Measurements from ENCODE around the gene ERBB4. TPM values are rescaled to one million over a fixed set of nuclear protein-coding genes. Genes with fewer than 3 reads are reported as not detected.
"Not testable (repeated sequence)": the region's sequence is repeated elsewhere in the genome, so short reads cannot be mapped to it uniquely, and the experiment has no call there.

Gene ERBB4
- total RNA-seq, 1 experiment from 2014 or later: 40.6 TPM

DNA sequence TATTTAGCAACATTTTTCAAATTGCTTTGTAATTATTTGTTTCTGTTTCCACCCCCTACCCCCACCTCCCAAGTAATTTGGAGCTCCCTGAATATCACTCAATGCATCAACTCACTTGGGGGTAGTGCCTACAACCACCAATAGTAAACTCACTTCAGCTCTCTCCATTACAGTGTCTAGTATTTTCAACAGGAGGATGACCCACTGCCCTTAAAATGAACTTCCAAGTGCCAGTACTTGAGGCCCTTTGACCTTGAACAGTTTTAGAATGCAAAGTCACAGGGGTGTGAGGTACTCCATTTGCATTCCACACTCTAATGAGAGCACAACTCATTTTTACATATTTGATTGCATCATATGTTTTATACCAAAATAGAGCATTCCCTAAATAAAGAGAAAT is 523.0 kb downstream of the ERBB4 start:
- ChIA-PET CTCF (no interaction called here), POLR2A (ENCODE audit: low non-redundant PET) (no interaction called here)
- no peaks in the 10 kb centered on the region for H3K9me3 ChIP-seq (ENCODE audit: low read depth, low read length, poor library complexity, severe bottlenecking)
- no peaks in the 10 kb centered on the region for H3K36me3 ChIP-seq (ENCODE audit: insufficient read depth, low read length, poor library complexity, severe bottlenecking)
- no peak overlapping the region for H3K27ac ChIP-seq (ENCODE audit: low read depth, low read length, poor library complexity, severe bottlenecking)
- BruUV-seq (replicated peaks): no TSS peak
- no peaks in the 10 kb centered on the region for H3K4me1 ChIP-seq (ENCODE audit: insufficient read depth, low read length, poor library complexity, severe bottlenecking)
- H3K27me3 ChIP-seq (replicated peaks; ENCODE audit: insufficient read depth, low read depth, low read length, poor library complexity): no peaks in the 10 kb centered on the region
- intact Hi-C loops (cut with micrococcal nuclease; ENCODE audit: unreplicated experiment): no loop called here
- H3K4me3 ChIP-seq (ENCODE audit: low read depth, low read length, poor library complexity, severe bottlenecking): no peak overlapping the region
- TF ChIP-seq EZH2 (IDR thresholded peaks at IDR 0.05; ENCODE audit: borderline replicate concordance, low read depth, low read length, poor library complexity, severe bottlenecking): no peak
- TF ChIP-seq, protein P1, sequence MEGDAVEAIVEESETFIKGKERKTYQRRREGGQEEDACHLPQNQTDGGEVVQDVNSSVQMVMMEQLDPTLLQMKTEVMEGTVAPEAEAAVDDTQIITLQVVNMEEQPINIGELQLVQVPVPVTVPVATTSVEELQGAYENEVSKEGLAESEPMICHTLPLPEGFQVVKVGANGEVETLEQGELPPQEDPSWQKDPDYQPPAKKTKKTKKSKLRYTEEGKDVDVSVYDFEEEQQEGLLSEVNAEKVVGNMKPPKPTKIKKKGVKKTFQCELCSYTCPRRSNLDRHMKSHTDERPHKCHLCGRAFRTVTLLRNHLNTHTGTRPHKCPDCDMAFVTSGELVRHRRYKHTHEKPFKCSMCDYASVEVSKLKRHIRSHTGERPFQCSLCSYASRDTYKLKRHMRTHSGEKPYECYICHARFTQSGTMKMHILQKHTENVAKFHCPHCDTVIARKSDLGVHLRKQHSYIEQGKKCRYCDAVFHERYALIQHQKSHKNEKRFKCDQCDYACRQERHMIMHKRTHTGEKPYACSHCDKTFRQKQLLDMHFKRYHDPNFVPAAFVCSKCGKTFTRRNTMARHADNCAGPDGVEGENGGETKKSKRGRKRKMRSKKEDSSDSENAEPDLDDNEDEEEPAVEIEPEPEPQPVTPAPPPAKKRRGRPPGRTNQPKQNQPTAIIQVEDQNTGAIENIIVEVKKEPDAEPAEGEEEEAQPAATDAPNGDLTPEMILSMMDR (conservative IDR thresholded peaks at IDR 0.05; ENCODE audit: low read depth, low read length): no peak
- DNase-seq (ENCODE audit: low spot score): no peak

DNA sequence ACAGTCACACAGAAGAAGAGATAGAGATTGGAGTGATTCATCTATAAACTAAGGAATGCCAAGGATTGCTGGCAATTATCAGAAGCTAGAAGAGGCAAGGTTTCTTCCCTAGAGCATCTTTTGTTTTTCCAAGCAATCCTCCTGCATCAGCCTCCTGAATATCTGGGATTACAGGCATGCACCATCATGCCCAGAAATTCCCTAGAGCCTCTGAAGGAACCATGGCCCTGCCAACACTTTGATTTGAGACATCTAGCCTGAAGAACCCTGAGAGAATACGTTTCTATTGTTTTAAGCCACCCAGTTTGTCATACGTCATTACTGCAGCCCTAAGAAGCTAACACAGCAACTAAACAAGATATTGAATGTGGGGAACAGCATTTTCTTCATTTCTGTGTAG is 525.0 kb downstream of the ERBB4 start:
- no TSS peak for BruUV-seq (replicated peaks)

DNA sequence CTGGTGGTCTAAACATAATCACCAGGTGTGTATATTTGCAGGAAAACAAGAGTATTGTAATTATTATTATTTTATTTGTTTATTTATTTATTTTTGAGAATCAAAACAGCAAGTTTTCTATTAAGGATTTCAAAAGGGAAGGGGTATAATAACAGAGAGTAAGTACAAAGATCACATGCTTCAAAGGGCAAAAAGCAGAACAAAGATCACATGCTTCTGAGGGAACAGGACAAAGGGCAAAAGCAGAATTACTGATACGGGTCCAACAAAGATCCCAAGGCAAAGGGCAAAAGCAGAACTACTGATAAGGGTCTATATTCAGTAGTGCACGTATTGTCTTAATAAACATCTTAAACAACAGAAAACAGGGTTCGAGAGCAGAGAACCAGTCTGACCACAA is 528.3 kb downstream of the ERBB4 start:
- CTCF ChIA-PET; H3K9me3 ChIP-seq (ENCODE audit: low read depth, low read length, poor library complexity, severe bottlenecking); intact Hi-C loops (cut with micrococcal nuclease; ENCODE audit: unreplicated experiment); H3K36me3 ChIP-seq (ENCODE audit: insufficient read depth, low read length, poor library complexity, severe bottlenecking); BruUV-seq (replicated peaks); POLR2A ChIA-PET (ENCODE audit: low non-redundant PET); H3K27me3 ChIP-seq (replicated peaks; ENCODE audit: insufficient read depth, low read depth, low read length, poor library complexity); H3K4me1 ChIP-seq (ENCODE audit: insufficient read depth, low read length, poor library complexity, severe bottlenecking); H3K4me3 ChIP-seq (ENCODE audit: low read depth, low read length, poor library complexity, severe bottlenecking); H3K27ac ChIP-seq (ENCODE audit: low read depth, low read length, poor library complexity, severe bottlenecking); DNase-seq (ENCODE audit: low spot score): not testable (repeated sequence)

More for the DNA sequence above, 525.0 kb downstream of the ERBB4 start:
- no peak for TF ChIP-seq EZH2 (IDR thresholded peaks at IDR 0.05; ENCODE audit: borderline replicate concordance, low read depth, low read length, poor library complexity, severe bottlenecking)
- TF ChIP-seq, protein P1 (conservative IDR thresholded peaks at IDR 0.05; ENCODE audit: low read depth, low read length): no peak
- CTCF ChIA-PET: no interaction called here
- no peaks in the 10 kb centered on the region for H3K9me3 ChIP-seq (ENCODE audit: low read depth, low read length, poor library complexity, severe bottlenecking)
- no peaks in the 10 kb centered on the region for H3K27me3 ChIP-seq (replicated peaks; ENCODE audit: insufficient read depth, low read depth, low read length, poor library complexity)
- H3K36me3 ChIP-seq (ENCODE audit: insufficient read depth, low read length, poor library complexity, severe bottlenecking): no peaks in the 10 kb centered on the region
- POLR2A ChIA-PET (ENCODE audit: low non-redundant PET): no interaction called here
- no peak for DNase-seq (ENCODE audit: low spot score)
- H3K4me3 ChIP-seq (ENCODE audit: low read depth, low read length, poor library complexity, severe bottlenecking): no peak overlapping the region
- no peak overlapping the region for H3K27ac ChIP-seq (ENCODE audit: low read depth, low read length, poor library complexity, severe bottlenecking)
- intact Hi-C loops (cut with micrococcal nuclease; ENCODE audit: unreplicated experiment): no loop called here
- no peaks in the 10 kb centered on the region for H3K4me1 ChIP-seq (ENCODE audit: insufficient read depth, low read length, poor library complexity, severe bottlenecking)

DNA sequence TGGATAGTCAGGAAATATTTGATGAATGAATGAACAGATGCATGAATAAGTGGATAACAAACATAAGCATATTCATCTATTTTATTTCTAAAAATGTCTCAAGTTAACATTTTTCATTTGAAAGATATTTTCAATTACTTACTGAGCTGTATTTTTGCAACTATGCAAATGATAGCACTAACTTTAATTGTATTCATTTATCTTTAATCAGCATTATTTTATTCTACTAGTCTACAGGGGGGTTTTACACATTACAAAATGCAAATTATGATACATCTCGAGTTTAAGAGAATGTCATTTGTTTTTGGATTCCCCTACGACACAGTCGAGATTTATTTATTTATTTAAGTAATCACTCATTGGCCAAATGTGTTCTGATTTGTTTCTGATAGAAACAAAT is 530.6 kb downstream of the ERBB4 start:
- ChIA-PET POLR2A (ENCODE audit: low non-redundant PET) (no interaction called here), CTCF (no interaction called here)
- DNase-seq (ENCODE audit: low spot score): no peak
- Histone ChIP-seq H3K9me3 (ENCODE audit: low read depth, low read length, poor library complexity, severe bottlenecking) (no peaks in the 10 kb centered on the region), H3K27me3 (replicated peaks; ENCODE audit: insufficient read depth, low read depth, low read length, poor library complexity) (no peaks in the 10 kb centered on the region), H3K27ac (ENCODE audit: low read depth, low read length, poor library complexity, severe bottlenecking) (no peak overlapping the region), H3K4me1 (ENCODE audit: insufficient read depth, low read length, poor library complexity, severe bottlenecking) (peaks cover 20% of the 10 kb centered on the region), H3K36me3 (ENCODE audit: insufficient read depth, low read length, poor library complexity, severe bottlenecking) (no peaks in the 10 kb centered on the region), H3K4me3 (ENCODE audit: low read depth, low read length, poor library complexity, severe bottlenecking) (no peak overlapping the region)
- no peak for TF ChIP-seq EZH2 (IDR thresholded peaks at IDR 0.05; ENCODE audit: borderline replicate concordance, low read depth, low read length, poor library complexity, severe bottlenecking)
- TF ChIP-seq, protein P1 (conservative IDR thresholded peaks at IDR 0.05; ENCODE audit: low read depth, low read length): no peak
- no TSS peak for BruUV-seq (replicated peaks)
- intact Hi-C loops (cut with micrococcal nuclease; ENCODE audit: unreplicated experiment): loop anchor here (5.0 to 10.0 kb wide), 3 partner anchors 137 to 524 kb away; no protein-coding TSS in a partner anchor
